ENCODE measurements around the gene SEPTIN10. TPM values are rescaled to one million over a fixed set of nuclear protein-coding genes. Genes with fewer than 3 reads are reported as not detected.
"Not testable (repeated sequence)": the region's sequence is repeated elsewhere in the genome, so short reads cannot be mapped to it uniquely, and the experiment has no call there.

The SEPTIN10 gene
- total RNA-seq, 2 experiments from 2014 or later, result 0.21 to 0.56 TPM

GRCh38 chr2:109554758-109555157 lies 59.0 kb downstream of the SEPTIN10 start:
- Mint-ChIP-seq H3K9me3 (no peaks in the 10 kb centered on the region), H3K27ac (no peak overlapping the region), H3K36me3 (no peaks in the 10 kb centered on the region), H3K27me3 (peaks cover 7% of the 10 kb centered on the region), H3K4me3 (no peak overlapping the region), H3K4me1 (peaks cover 8% of the 10 kb centered on the region)
- DNase-seq, result no peak

- DNase-seq, result no peak
- Mint-ChIP-seq H3K4me3 (no peak overlapping the region), H3K4me1 (peaks cover 4% of the 10 kb centered on the region), H3K9me3 (no peaks in the 10 kb centered on the region), H3K36me3 (no peaks in the 10 kb centered on the region), H3K27ac (no peak overlapping the region), H3K27me3 (peaks cover 3% of the 10 kb centered on the region)
Measured at GRCh38 chr2:109549016-109549590, 64.7 kb downstream of the SEPTIN10 start.

GRCh38 chr2:109547280-109547679 lies 66.5 kb downstream of the SEPTIN10 start:
- no peaks in the 10 kb centered on the region for H3K9me3 Mint-ChIP-seq
- H3K4me1 Mint-ChIP-seq, result peaks cover 4% of the 10 kb centered on the region
- H3K36me3 Mint-ChIP-seq, result no peaks in the 10 kb centered on the region
- H3K27me3 Mint-ChIP-seq, result peaks cover 3% of the 10 kb centered on the region
- no peak overlapping the region for H3K27ac Mint-ChIP-seq
- no peak for DNase-seq
- H3K4me3 Mint-ChIP-seq, result no peak overlapping the region

GRCh38 chr2:109545828-109546713 lies 67.7 kb downstream of the SEPTIN10 start:
- peaks cover 4% of the 10 kb centered on the region for H3K4me1 Mint-ChIP-seq
- no peak overlapping the region for H3K4me3 Mint-ChIP-seq
- H3K27ac Mint-ChIP-seq, result no peak overlapping the region
- H3K9me3 Mint-ChIP-seq, result no peaks in the 10 kb centered on the region
- H3K27me3 Mint-ChIP-seq, result peaks cover 12% of the 10 kb centered on the region
- no peaks in the 10 kb centered on the region for H3K36me3 Mint-ChIP-seq
- DNase-seq, result peak; percentile 55

- no peaks in the 10 kb centered on the region for H3K9me3 Mint-ChIP-seq
- peaks cover 12% of the 10 kb centered on the region for H3K27me3 Mint-ChIP-seq
- no peak overlapping the region for H3K4me3 Mint-ChIP-seq
- H3K4me1 Mint-ChIP-seq, result no peaks in the 10 kb centered on the region
- no peak for DNase-seq
- no peak overlapping the region for H3K27ac Mint-ChIP-seq
- no peaks in the 10 kb centered on the region for H3K36me3 Mint-ChIP-seq
Measured at GRCh38 chr2:109542384-109542783, 71.4 kb downstream of the SEPTIN10 start.

GRCh38 chr2:109538546-109538945 lies 75.2 kb downstream of the SEPTIN10 start:
- Mint-ChIP-seq H3K9me3 (no peaks in the 10 kb centered on the region), H3K4me3 (no peak overlapping the region), H3K27ac (no peak overlapping the region), H3K27me3 (peaks cover 8% of the 10 kb centered on the region), H3K36me3 (no peaks in the 10 kb centered on the region), H3K4me1 (no peaks in the 10 kb centered on the region)
- DNase-seq, result no peak

- DNase-seq, result no peak
- H3K36me3 Mint-ChIP-seq, result no peaks in the 10 kb centered on the region
- no peak overlapping the region for H3K27ac Mint-ChIP-seq
- H3K27me3 Mint-ChIP-seq, result peaks cover 8% of the 10 kb centered on the region
- H3K9me3 Mint-ChIP-seq, result no peaks in the 10 kb centered on the region
- no peak overlapping the region for H3K4me3 Mint-ChIP-seq
- no peaks in the 10 kb centered on the region for H3K4me1 Mint-ChIP-seq
Measured at GRCh38 chr2:109537565-109538222, 76.1 kb downstream of the SEPTIN10 start.

- not testable (repeated sequence) for H3K4me1 Mint-ChIP-seq, H3K36me3 Mint-ChIP-seq, H3K27me3 Mint-ChIP-seq, H3K4me3 Mint-ChIP-seq, H3K9me3 Mint-ChIP-seq, DNase-seq, H3K27ac Mint-ChIP-seq
Measured at GRCh38 chr2:109536556-109536955, 77.2 kb downstream of the SEPTIN10 start.

- Mint-ChIP-seq H3K27ac (peak overlapping the region; percentile 30), H3K4me3 (no peak overlapping the region), H3K4me1 (no peaks in the 10 kb centered on the region), H3K36me3 (no peaks in the 10 kb centered on the region), H3K27me3 (no peaks in the 10 kb centered on the region), H3K9me3 (no peaks in the 10 kb centered on the region)
- no peak for DNase-seq
Measured at GRCh38 chr2:109535217-109535946, 78.4 kb downstream of the SEPTIN10 start.

GRCh38 chr2:109533823-109534222 lies 79.9 kb downstream of the SEPTIN10 start:
- H3K27ac Mint-ChIP-seq, result no peak overlapping the region
- H3K27me3 Mint-ChIP-seq, result no peaks in the 10 kb centered on the region
- no peak overlapping the region for H3K4me3 Mint-ChIP-seq
- no peak for DNase-seq
- no peaks in the 10 kb centered on the region for H3K4me1 Mint-ChIP-seq
- no peaks in the 10 kb centered on the region for H3K9me3 Mint-ChIP-seq
- H3K36me3 Mint-ChIP-seq, result no peaks in the 10 kb centered on the region

- H3K4me3 Mint-ChIP-seq, result no peak overlapping the region
- no peaks in the 10 kb centered on the region for H3K36me3 Mint-ChIP-seq
- H3K27me3 Mint-ChIP-seq, result no peaks in the 10 kb centered on the region
- H3K9me3 Mint-ChIP-seq, result no peaks in the 10 kb centered on the region
- H3K27ac Mint-ChIP-seq, result no peak overlapping the region
- no peaks in the 10 kb centered on the region for H3K4me1 Mint-ChIP-seq
- DNase-seq, result no peak
Measured at GRCh38 chr2:109532728-109533076, 81.1 kb downstream of the SEPTIN10 start.

GRCh38 chr2:109531896-109532727 lies 81.7 kb downstream of the SEPTIN10 start:
- no peaks in the 10 kb centered on the region for H3K9me3 Mint-ChIP-seq
- H3K27ac Mint-ChIP-seq, result no peak overlapping the region
- no peaks in the 10 kb centered on the region for H3K36me3 Mint-ChIP-seq
- H3K4me3 Mint-ChIP-seq, result no peak overlapping the region
- H3K4me1 Mint-ChIP-seq, result no peaks in the 10 kb centered on the region
- no peak for DNase-seq
- no peaks in the 10 kb centered on the region for H3K27me3 Mint-ChIP-seq

GRCh38 chr2:109531221-109531620 lies 82.5 kb downstream of the SEPTIN10 start:
- no peaks in the 10 kb centered on the region for H3K9me3 Mint-ChIP-seq

GRCh38 chr2:109530712-109531111 lies 83.1 kb downstream of the SEPTIN10 start:
- no peaks in the 10 kb centered on the region for H3K36me3 Mint-ChIP-seq
- H3K27ac Mint-ChIP-seq, result no peak overlapping the region
- no peaks in the 10 kb centered on the region for H3K4me1 Mint-ChIP-seq
- no peak for DNase-seq
- no peaks in the 10 kb centered on the region for H3K27me3 Mint-ChIP-seq
- no peaks in the 10 kb centered on the region for H3K9me3 Mint-ChIP-seq
- no peak overlapping the region for H3K4me3 Mint-ChIP-seq

More at GRCh38 chr2:109531221-109531620, 82.5 kb downstream of the SEPTIN10 start:
- H3K27me3 Mint-ChIP-seq, result no peaks in the 10 kb centered on the region
- H3K4me3 Mint-ChIP-seq, result no peak overlapping the region
- H3K4me1 Mint-ChIP-seq, result no peaks in the 10 kb centered on the region
- H3K27ac Mint-ChIP-seq, result no peak overlapping the region
- DNase-seq, result no peak
- no peaks in the 10 kb centered on the region for H3K36me3 Mint-ChIP-seq

Data from activated naive CD8-positive, alpha-beta T cell treated with anti-CD3 and anti-CD28 coated beads for 36 hours (primary cell).